HAP-1 (cell line): Measurements from ENCODE around the gene COG2.
"Not testable (repeated sequence)": the region's sequence is repeated elsewhere in the genome, so short reads cannot be mapped to it uniquely, and the experiment has no call there.

ENCODE experiments used
- DNase-seq, 2 experiments: peaks; one replicate each; pipeline ENCODE4 v3.0.0-alpha.2; 2016 to 2020; ENCODE audit warnings: low spot score in 2 of 2
- H3K27me3 ChIP-seq: fragments of 250-450 bp; sonication (Bioruptor Pico); 2 replicates; pipeline ENCODE4 v1.5.1; 2020; ENCODE audit warnings: low read depth, mild to moderate bottlenecking, moderate library complexity
- H3K36me3 ChIP-seq: fragments of 250-450 bp; sonication (Bioruptor Pico); replicated peaks from 2 replicates; pipeline ENCODE4 v1.5.1; 2020; ENCODE audit warnings: mild to moderate bottlenecking
- H3K4me1 ChIP-seq: fragments of 250-450 bp; sonication (Bioruptor Pico); 2 replicates; pipeline ENCODE4 v1.5.1; 2020; ENCODE audit warnings: mild to moderate bottlenecking
- H3K4me3 ChIP-seq: fragments of 250-450 bp; sonication (Bioruptor Pico); 2 replicates; pipeline ENCODE4 v1.5.1; 2020; ENCODE audit warnings: mild to moderate bottlenecking, moderate library complexity
- H3K9me3 ChIP-seq: fragments of 250-450 bp; sonication (Bioruptor Pico); 2 replicates; pipeline ENCODE4 v1.5.1; 2020; ENCODE audit warnings: mild to moderate bottlenecking, moderate library complexity
- in situ Hi-C: fragments of 300-500 bp; cut with MboI; formaldehyde crosslinking; loops from 3 replicates; pipeline ENCODE4 v1.14.3; 2020; ENCODE audit warnings: low sequenced_read_pairs, inconsistent platforms, mixed read lengths

Gene COG2

DNA sequence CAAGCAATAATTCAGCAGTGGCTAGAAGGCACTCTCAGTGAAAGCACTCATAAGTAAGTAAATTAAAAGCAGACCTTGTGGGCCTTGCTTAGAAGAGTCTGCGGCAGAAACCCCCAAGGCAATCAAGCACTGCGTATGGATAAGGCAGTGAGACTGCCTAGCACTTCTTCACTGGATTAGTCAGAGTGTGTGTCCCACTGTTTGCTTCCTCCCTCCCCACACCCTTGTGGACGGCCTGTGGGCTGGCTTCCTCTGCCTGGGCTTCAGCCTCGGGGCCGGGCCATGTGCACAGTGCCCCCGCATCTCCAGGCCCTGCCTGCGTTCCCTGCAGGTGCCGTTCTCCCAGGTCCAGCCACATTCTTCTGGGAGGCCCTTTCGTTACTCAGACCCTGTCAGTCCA is 47.8 kb downstream of the COG2 start:
- in situ Hi-C loops = no loop called here
- Histone ChIP-seq H3K4me1 (no peaks in the 10 kb centered on the region), H3K36me3 (peaks cover 54% of the 10 kb centered on the region), H3K9me3 (no peaks in the 10 kb centered on the region), H3K4me3 (no peak overlapping the region), H3K27me3 (no peaks in the 10 kb centered on the region)
- no peak for DNase-seq

DNA sequence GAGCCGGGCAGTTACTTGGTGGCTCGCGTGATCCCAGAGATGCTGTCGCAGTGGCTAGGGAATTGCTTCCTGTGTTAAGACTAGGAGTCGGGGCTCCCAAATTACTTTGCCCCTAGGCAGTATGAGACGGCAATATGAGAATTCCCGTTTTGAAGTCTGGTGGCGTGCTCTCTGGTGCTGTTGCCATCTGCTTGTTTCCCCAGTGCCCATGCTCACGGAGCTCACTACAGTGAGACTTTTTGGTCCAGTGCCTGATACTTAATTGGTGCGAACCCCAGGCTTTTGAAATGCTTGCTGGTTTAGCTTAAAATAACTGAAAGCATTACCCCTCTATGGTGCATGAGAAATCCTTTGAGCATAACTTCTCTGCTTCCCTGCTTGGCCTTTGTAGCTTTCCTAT is 49.3 kb downstream of the COG2 start:
- Histone ChIP-seq H3K9me3 (no peaks in the 10 kb centered on the region), H3K4me1 (no peaks in the 10 kb centered on the region), H3K4me3 (no peak overlapping the region), H3K27me3 (no peaks in the 10 kb centered on the region), H3K36me3 (peaks cover 45% of the 10 kb centered on the region)
- in situ Hi-C loops = no loop called here
- DNase-seq = no peak

DNA sequence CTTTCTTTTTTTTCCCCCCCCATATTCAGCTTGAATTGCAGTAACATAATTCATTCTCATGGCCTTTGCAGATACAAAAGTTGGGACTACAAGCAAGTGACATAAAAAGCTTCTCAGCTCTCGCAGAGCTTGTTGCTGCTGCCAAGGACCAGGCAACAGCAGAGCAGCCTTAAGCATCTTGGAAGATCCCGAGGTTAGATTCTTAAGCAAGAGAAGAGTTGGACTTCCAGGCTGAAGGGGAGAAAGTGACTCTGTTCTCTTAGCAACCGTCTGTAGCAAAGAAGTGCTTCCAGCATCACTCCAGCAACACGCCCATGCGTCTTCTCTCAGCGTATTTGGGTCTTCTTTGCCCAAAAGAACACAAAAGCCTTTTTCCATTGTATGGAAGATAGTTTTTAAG is 50.9 kb downstream of the COG2 start:
- Histone ChIP-seq H3K27me3 (no peaks in the 10 kb centered on the region), H3K9me3 (no peaks in the 10 kb centered on the region), H3K4me1 (no peaks in the 10 kb centered on the region), H3K36me3 (peaks cover 33% of the 10 kb centered on the region), H3K4me3 (no peak overlapping the region)
- in situ Hi-C loops = no loop called here
- no peak for DNase-seq

DNA sequence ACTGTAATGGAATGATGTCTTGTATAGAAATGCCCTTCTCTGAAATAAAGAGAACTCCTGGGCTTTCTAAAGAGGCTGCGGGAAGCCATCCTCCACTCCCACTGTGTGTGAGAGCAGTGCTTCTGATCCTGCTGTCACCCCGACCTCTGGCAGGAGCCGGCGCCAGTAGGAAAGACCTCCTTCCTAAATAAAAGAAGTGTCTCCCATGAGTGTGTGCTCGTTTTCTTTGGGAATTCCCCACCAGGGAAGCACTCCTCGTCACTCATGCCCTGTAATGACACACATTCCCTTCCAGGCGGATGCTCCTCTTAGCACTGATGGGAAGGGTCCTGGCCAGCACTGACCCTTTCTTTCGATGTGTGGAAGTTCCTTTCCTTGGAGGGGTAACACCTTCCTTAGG is 51.5 kb downstream of the COG2 start:
- H3K27me3 ChIP-seq = no peaks in the 10 kb centered on the region
- H3K36me3 ChIP-seq = peaks cover 30% of the 10 kb centered on the region
- DNase-seq = no peak
- H3K9me3 ChIP-seq = no peaks in the 10 kb centered on the region
- in situ Hi-C loops = no loop called here
- H3K4me3 ChIP-seq = no peak overlapping the region
- H3K4me1 ChIP-seq = no peaks in the 10 kb centered on the region

DNA sequence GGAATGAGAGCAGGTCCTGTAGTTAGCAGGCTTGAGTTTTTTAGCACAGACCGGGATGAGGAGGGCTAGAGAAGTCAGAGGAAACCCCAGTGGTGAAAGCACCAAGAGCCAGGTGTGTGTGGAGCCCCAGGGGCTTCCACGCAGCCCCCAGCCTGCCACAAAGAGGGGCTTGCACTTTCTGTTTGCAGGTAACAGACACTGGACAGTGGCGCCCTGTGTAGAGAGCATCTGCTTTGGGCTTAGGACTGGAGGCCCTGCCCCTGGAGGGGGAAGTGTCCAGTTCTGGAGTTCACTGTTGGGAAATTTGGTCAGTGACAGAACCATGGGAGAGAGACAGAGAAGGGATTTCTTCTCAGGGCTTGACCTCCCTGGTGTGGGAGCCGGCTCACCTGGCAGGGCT is 52.2 kb downstream of the COG2 start:
- Histone ChIP-seq H3K27me3 (no peaks in the 10 kb centered on the region), H3K9me3 (no peaks in the 10 kb centered on the region), H3K4me3 (no peak overlapping the region), H3K4me1 (no peaks in the 10 kb centered on the region), H3K36me3 (peaks cover 26% of the 10 kb centered on the region)
- DNase-seq = no peak
- in situ Hi-C loops = no loop called here

DNA sequence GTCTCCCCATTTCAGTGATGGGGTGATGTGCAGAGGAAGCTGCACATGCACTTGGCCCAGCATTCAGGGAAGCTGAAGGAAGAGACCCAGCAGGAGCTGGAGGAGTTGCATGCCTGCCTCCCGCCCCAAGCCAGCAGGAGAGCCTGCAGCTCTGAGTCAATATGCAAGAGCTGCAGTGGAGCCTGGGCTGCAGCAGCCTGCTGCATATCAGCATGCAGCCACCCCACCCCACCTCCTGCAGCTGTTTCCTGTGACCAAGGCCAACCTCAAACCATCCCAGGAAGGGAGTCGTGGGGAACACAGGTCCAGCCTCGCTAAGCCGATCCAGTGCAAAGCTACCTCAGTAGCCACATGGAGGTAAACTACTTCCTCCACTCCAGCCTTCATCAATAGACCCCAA is 52.7 kb downstream of the COG2 start:
- H3K4me1 ChIP-seq = no peaks in the 10 kb centered on the region
- no peaks in the 10 kb centered on the region for H3K9me3 ChIP-seq
- H3K4me3 ChIP-seq = no peak overlapping the region
- DNase-seq = no peak
- no peaks in the 10 kb centered on the region for H3K27me3 ChIP-seq
- in situ Hi-C loops = no loop called here
- peaks cover 25% of the 10 kb centered on the region for H3K36me3 ChIP-seq

DNA sequence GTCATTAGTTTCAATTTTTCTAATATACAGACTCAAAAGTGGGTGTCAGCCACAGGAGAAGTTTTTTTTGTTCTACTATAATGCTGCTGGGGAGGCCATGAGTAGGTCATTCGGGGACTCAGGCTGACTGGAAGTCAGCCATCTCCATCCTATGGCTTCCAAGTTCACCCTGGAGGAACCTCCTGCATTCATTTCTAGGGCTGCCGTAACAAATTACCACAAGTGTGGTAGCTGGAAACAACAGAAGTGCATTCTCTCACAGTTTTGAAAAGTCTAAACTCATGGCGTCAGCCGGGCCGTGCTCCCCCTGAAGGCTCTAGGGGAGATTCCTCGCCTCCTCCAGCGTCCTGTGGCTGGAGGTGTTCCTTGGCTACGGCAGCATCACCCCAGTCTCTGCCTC is 53.9 kb downstream of the COG2 start:
- DNase-seq = no peak
- H3K36me3 ChIP-seq = peaks cover 15% of the 10 kb centered on the region
- no peaks in the 10 kb centered on the region for H3K9me3 ChIP-seq
- no peaks in the 10 kb centered on the region for H3K4me1 ChIP-seq
- in situ Hi-C loops = no loop called here
- no peak overlapping the region for H3K4me3 ChIP-seq
- H3K27me3 ChIP-seq = no peaks in the 10 kb centered on the region

DNA sequence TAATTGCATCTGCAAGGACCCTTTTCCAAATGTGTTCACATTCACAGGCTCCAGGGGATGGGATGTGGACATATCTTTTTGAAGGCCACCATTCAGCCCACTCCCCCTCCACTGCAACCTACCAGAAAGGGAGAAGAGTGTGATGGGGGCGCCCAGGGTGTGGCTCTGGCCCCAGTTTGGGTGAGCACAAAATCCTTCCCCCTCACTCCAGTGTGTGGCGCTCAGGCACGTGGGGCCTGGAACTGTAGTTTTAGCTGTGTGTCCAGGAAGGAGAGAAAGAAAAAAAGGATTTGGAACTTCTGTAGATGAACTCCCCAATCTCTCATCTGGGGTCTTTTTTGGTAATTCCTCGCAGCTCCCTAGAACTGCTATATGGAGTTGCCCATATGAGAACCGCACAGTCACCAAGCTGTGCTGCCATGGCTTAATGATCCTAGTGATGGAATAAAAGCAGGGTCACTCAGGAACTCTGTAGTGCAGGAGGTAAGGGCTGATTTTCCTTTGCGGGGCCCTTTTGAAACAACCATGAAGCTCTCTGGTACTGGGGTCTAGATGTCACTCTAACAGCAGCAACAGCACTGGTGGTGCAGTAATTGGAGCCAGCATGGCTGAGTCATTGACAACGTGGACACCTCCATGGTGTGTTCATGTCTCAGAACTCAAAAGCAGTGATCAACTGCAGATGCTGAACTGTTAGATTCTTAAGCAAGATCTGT is 54.6 kb downstream of the COG2 start:
- Histone ChIP-seq H3K4me1 (no peaks in the 10 kb centered on the region), H3K9me3 (no peaks in the 10 kb centered on the region), H3K4me3 (no peak overlapping the region), H3K36me3 (peaks cover 9% of the 10 kb centered on the region), H3K27me3 (no peaks in the 10 kb centered on the region)
- in situ Hi-C loops = no loop called here
- no peak for DNase-seq

DNA sequence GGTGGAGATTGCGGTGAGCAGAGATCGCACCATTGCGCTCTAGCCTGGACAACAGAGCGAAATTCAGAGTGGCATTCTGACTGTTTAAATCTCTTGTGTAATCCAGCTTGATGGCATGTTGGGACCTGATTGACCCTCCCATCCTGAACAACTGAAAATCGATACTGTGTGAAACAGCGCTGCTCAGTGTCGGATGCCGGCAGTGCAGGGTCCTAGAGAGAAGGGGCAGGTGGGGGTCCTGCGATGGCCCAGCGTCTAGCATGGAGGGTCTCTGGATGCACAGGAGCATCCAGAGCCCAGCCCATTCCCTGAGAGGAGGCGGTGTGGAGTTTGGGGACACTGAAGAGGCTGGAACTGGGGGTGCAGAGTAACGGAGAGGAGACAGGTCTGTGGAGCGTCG is 55.8 kb downstream of the COG2 start:
- H3K4me1 ChIP-seq = no peaks in the 10 kb centered on the region
- in situ Hi-C loops = no loop called here
- H3K36me3 ChIP-seq = 0 out of 2 replicates have a peak, but pooled peaks cover 5% of the 10 kb centered on the region
- H3K9me3 ChIP-seq = no peaks in the 10 kb centered on the region
- H3K4me3 ChIP-seq = no peak overlapping the region
- no peaks in the 10 kb centered on the region for H3K27me3 ChIP-seq
- DNase-seq = no peak

DNA sequence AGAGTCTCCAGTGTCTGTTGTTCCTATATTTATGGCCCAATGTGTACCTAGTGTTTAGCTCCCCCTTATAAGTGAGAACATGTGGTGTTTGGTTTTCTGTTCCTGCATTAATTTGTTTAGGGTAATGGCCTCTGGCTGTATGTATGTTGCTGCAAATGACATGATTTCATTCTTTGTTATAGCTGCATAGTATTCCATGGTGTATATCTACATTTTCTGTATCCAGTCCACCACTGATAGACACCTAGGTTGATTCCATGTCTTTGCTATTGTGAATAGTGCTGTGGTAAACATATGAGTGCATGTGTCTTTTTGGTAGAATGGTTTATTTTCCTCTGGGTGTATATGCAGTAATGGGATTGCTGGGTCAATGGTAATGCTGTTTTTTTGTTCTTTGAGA is 56.7 kb downstream of the COG2 start:
- H3K4me1 ChIP-seq, H3K4me3 ChIP-seq, in situ Hi-C loops, H3K9me3 ChIP-seq, H3K36me3 ChIP-seq, H3K27me3 ChIP-seq, DNase-seq: not testable (repeated sequence)

DNA sequence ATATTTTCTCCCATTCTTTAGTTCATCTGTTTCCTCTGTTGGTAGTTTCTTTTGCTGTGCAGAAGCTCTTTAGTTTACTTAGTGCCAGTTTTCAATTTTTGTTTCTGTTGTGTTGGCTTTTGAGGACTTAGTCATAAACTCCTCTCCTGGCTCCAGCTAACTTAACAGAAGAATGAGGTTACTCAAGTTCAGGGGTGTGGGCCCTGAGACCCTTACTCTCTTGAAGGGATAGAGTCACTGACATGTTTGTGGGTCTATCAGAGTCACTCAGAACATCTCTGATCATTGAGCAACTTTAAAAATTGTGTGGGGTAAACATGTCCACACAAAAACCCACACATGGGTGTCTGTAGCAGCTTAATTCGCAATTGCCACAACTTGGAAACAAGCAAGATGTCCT is 57.4 kb downstream of the COG2 start:
- in situ Hi-C loops = no loop called here
- H3K9me3 ChIP-seq = no peaks in the 10 kb centered on the region
- no peaks in the 10 kb centered on the region for H3K4me1 ChIP-seq
- no peaks in the 10 kb centered on the region for H3K36me3 ChIP-seq
- no peaks in the 10 kb centered on the region for H3K27me3 ChIP-seq
- no peak overlapping the region for H3K4me3 ChIP-seq
- DNase-seq = no peak

DNA sequence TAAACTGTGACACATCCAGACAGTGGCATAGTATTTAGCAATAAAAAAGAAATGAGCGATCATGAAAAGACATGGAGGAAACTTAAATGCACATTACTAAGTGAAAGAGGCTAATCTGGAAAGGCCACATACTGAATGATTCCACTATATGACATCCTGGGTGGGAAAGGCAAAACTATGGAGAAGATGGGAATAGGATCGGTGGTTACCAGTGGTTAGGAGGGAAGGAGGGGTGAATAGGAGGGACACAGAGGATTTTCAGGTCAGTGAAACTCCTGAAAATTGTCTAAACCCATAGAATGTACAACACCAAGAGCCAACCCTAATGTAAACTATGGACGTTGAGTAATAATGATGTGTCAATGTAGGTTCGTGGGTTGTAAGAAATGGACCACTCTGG is 57.9 kb downstream of the COG2 start:
- H3K27me3 ChIP-seq = no peaks in the 10 kb centered on the region
- no peak for DNase-seq
- in situ Hi-C loops = no loop called here

DNA sequence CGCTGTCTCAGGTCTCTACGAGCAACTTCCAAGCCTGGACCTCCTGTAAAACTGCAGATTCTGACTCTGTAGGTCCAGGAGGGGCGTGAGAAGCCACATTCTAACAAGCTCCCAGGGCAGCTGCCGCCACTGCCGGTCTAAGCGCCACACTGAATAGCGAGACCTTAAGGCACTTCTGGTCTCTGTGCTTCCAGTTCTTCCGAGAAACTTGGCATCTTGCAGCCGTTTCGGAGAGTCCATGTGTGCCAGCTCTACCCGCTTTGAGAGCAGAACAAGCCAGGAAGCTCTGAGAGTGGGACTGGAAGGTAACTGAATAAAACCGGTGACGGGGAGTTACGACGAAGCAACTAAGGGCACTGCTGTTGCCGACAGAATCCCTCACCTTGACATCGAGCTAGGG is 59.2 kb downstream of the COG2 start:
- no peak for DNase-seq
- Histone ChIP-seq H3K4me3 (no peak overlapping the region), H3K36me3 (no peaks in the 10 kb centered on the region), H3K27me3 (no peaks in the 10 kb centered on the region), H3K4me1 (no peaks in the 10 kb centered on the region), H3K9me3 (no peaks in the 10 kb centered on the region)
- in situ Hi-C loops = no loop called here

More for the DNA sequence above, 57.9 kb downstream of the COG2 start:
- H3K36me3 ChIP-seq = no peaks in the 10 kb centered on the region
- no peaks in the 10 kb centered on the region for H3K4me1 ChIP-seq
- H3K9me3 ChIP-seq = no peaks in the 10 kb centered on the region
- H3K4me3 ChIP-seq = no peak overlapping the region

DNA sequence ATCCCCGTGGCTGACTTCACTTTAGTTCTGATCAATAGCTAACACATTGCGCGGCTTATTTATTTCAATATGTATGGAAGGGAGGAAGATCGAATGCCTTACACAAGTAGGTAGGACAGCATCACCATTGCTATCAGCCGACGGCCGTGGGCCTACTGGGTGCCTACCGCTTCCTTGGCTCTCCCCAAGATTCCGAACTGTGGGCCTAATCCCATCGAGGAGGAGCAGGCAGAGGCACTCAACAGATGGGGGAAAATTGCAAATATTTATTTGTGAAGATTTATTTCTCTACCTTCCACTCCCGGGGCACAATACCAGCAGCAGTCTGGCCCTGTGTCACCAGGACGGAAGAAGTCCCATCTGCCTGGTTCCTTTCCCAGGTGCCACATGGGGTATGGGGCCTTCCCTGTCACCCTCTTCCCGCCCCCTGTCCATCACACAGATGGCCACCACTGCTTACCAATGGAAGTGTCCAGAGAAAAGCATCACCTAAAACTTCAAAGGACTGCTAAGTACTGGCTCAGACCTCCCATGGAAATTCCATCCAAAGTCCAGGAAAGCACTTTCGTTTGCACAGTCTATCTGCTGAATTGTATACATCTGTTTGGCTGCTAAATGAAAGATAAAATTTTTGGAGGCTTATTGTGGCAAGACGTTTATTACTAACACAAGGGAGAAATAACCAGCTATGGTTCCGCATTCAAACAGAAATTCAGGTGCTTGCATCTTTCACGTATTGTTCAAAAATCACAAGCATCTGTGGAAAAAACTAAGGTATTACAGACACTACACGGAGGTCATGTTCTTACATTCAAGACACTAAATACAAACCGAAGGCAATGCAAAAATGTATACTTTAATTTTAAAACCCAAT is 59.9 kb downstream of the COG2 start:
- in situ Hi-C loops = no loop called here
- Histone ChIP-seq H3K36me3 (no peaks in the 10 kb centered on the region), H3K4me1 (no peaks in the 10 kb centered on the region), H3K4me3 (no peak overlapping the region), H3K9me3 (no peaks in the 10 kb centered on the region), H3K27me3 (no peaks in the 10 kb centered on the region)
- no peak for DNase-seq
